ENCODE results near the gene DYNLT4. TPM values are rescaled to one million over a fixed set of nuclear protein-coding genes. Genes with fewer than 3 reads are reported as not detected.
"Not testable (repeated sequence)": the region's sequence is repeated elsewhere in the genome, so short reads cannot be mapped to it uniquely, and the experiment has no call there.

DYNLT4 gene
- total RNA-seq, 2 experiments from 2014 or later, result 0.70 to 1.0 TPM

- peak overlapping the region; percentile 89 for H3K4me3 Mint-ChIP-seq
- peaks cover 32% of the 10 kb centered on the region for H3K4me1 Mint-ChIP-seq
Measured at GRCh38 chr1:44820328-44821239, 13.4 kb upstream of the DYNLT4 start.

GRCh38 chr1:44819608-44820327 lies 12.6 kb upstream of the DYNLT4 start:
- peaks cover 38% of the 10 kb centered on the region for H3K4me1 Mint-ChIP-seq
- no peaks in the 10 kb centered on the region for H3K27me3 Mint-ChIP-seq
- peaks cover 6% of the 10 kb centered on the region for H3K36me3 Mint-ChIP-seq
- H3K4me3 Mint-ChIP-seq, result peak overlapping the region; percentile 89
- H3K27ac Mint-ChIP-seq, result peak overlapping the region; percentile 100
- DNase-seq, result peak; percentile 87
- H3K9me3 Mint-ChIP-seq, result no peaks in the 10 kb centered on the region

More at GRCh38 chr1:44820328-44821239, 13.4 kb upstream of the DYNLT4 start:
- peak overlapping the region; percentile 100 for H3K27ac Mint-ChIP-seq
- no peaks in the 10 kb centered on the region for H3K36me3 Mint-ChIP-seq
- no peak for DNase-seq
- no peaks in the 10 kb centered on the region for H3K27me3 Mint-ChIP-seq
- H3K9me3 Mint-ChIP-seq, result no peaks in the 10 kb centered on the region

GRCh38 chr1:44819196-44819607 lies 12.1 kb upstream of the DYNLT4 start:
- H3K9me3 Mint-ChIP-seq, result no peaks in the 10 kb centered on the region
- peak overlapping the region; percentile 89 for H3K4me3 Mint-ChIP-seq
- H3K4me1 Mint-ChIP-seq, result peaks cover 40% of the 10 kb centered on the region
- peaks cover 11% of the 10 kb centered on the region for H3K36me3 Mint-ChIP-seq
- H3K27me3 Mint-ChIP-seq, result no peaks in the 10 kb centered on the region
- no peak for DNase-seq
- peak overlapping the region; percentile 100 for H3K27ac Mint-ChIP-seq

- peaks cover 45% of the 10 kb centered on the region for H3K4me1 Mint-ChIP-seq
- peak overlapping the region; percentile 27 for H3K27ac Mint-ChIP-seq
- H3K27me3 Mint-ChIP-seq, result no peaks in the 10 kb centered on the region
- H3K4me3 Mint-ChIP-seq, result no peak overlapping the region
- peaks cover 14% of the 10 kb centered on the region for H3K36me3 Mint-ChIP-seq
- no peak for DNase-seq
- H3K9me3 Mint-ChIP-seq, result no peaks in the 10 kb centered on the region
Measured at GRCh38 chr1:44817771-44818495, 10.8 kb upstream of the DYNLT4 start.

GRCh38 chr1:44817307-44817706 lies 10.2 kb upstream of the DYNLT4 start:
- peaks cover 45% of the 10 kb centered on the region for H3K4me1 Mint-ChIP-seq
- H3K4me3 Mint-ChIP-seq, result no peak overlapping the region
- H3K27ac Mint-ChIP-seq, result peak overlapping the region; percentile 2
- no peaks in the 10 kb centered on the region for H3K27me3 Mint-ChIP-seq
- DNase-seq, result no peak
- no peaks in the 10 kb centered on the region for H3K9me3 Mint-ChIP-seq
- H3K36me3 Mint-ChIP-seq, result peaks cover 14% of the 10 kb centered on the region

GRCh38 chr1:44815926-44816325 lies 8.8 kb upstream of the DYNLT4 start:
- H3K4me1 Mint-ChIP-seq, result peaks cover 56% of the 10 kb centered on the region
- H3K36me3 Mint-ChIP-seq, result peaks cover 14% of the 10 kb centered on the region
- H3K27ac Mint-ChIP-seq, H3K9me3 Mint-ChIP-seq, DNase-seq, H3K27me3 Mint-ChIP-seq: not testable (repeated sequence)
- peak overlapping the region; percentile 46 for H3K4me3 Mint-ChIP-seq

- H3K4me3 Mint-ChIP-seq, result no peak overlapping the region
- H3K27me3 Mint-ChIP-seq, result no peaks in the 10 kb centered on the region
- H3K27ac Mint-ChIP-seq, result no peak overlapping the region
- H3K36me3 Mint-ChIP-seq, result peaks cover 19% of the 10 kb centered on the region
- no peaks in the 10 kb centered on the region for H3K9me3 Mint-ChIP-seq
- no peak for DNase-seq
- H3K4me1 Mint-ChIP-seq, result peaks cover 60% of the 10 kb centered on the region
Measured at GRCh38 chr1:44812822-44813543, 5.8 kb upstream of the DYNLT4 start.

- Mint-ChIP-seq H3K4me1 (peaks cover 70% of the 10 kb centered on the region), H3K27ac (peak overlapping the region; percentile 99), H3K4me3 (peak overlapping the region; percentile 40), H3K9me3 (no peaks in the 10 kb centered on the region), H3K36me3 (peaks cover 27% of the 10 kb centered on the region), H3K27me3 (no peaks in the 10 kb centered on the region)
- DNase-seq, result no peak
Measured at GRCh38 chr1:44811234-44811633, 4.1 kb upstream of the DYNLT4 start.

GRCh38 chr1:44810762-44811105 lies 3.6 kb upstream of the DYNLT4 start:
- Mint-ChIP-seq H3K27ac (peak overlapping the region; percentile 99), H3K4me3 (peak overlapping the region; percentile 74), H3K4me1 (peaks cover 70% of the 10 kb centered on the region), H3K36me3 (peaks cover 27% of the 10 kb centered on the region)
- H3K27me3 Mint-ChIP-seq, H3K9me3 Mint-ChIP-seq, DNase-seq: not testable (repeated sequence)

GRCh38 chr1:44810101-44810761 lies 3.1 kb upstream of the DYNLT4 start:
- no peak for DNase-seq
- peak overlapping the region; percentile 99 for H3K27ac Mint-ChIP-seq

GRCh38 chr1:44808938-44809917 lies 2.1 kb upstream of the DYNLT4 start:
- Mint-ChIP-seq H3K4me3 (peak overlapping the region; percentile 74), H3K27ac (peak overlapping the region; percentile 99), H3K27me3 (no peaks in the 10 kb centered on the region), H3K4me1 (peaks cover 73% of the 10 kb centered on the region), H3K36me3 (peaks cover 27% of the 10 kb centered on the region), H3K9me3 (no peaks in the 10 kb centered on the region)
- peak; percentile 88 for DNase-seq

More at GRCh38 chr1:44810101-44810761, 3.1 kb upstream of the DYNLT4 start:
- Mint-ChIP-seq H3K36me3 (peaks cover 26% of the 10 kb centered on the region), H3K27me3 (no peaks in the 10 kb centered on the region), H3K9me3 (no peaks in the 10 kb centered on the region), H3K4me1 (peaks cover 73% of the 10 kb centered on the region), H3K4me3 (peak overlapping the region; percentile 74)

GRCh38 chr1:44808063-44808937 lies 1.1 kb upstream of the DYNLT4 start, which contains the start of gene BTBD19:
Gene BTBD19, plus strand, starts transcription at chr1:44808523. Its CDS starts 298 bp downstream, at chr1:44808821.
- Mint-ChIP-seq H3K27me3 (no peaks in the 10 kb centered on the region), H3K36me3 (peaks cover 32% of the 10 kb centered on the region), H3K4me3 (peak within 1 kb of the TSS; percentile 74), H3K9me3 (no peaks in the 10 kb centered on the region), H3K27ac (peak within 1 kb of the TSS; percentile 99), H3K4me1 (peaks cover 77% of the 10 kb centered on the region)
- DNase-seq, result peak; percentile 87
